GM18526 (cell line): Measurements from ENCODE around the gene ZNF658.
"Not testable (repeated sequence)": the region's sequence is repeated elsewhere in the genome, so short reads cannot be mapped to it uniquely, and the experiment has no call there.

Source experiments
- POLR2A ChIP-seq: IDR thresholded peaks from 3 replicates; pipeline ENCODE4 v1.6.1; 2011; ENCODE audit not compliant: insufficient read length; ENCODE audit errors: extremely low read depth

The ZNF658 gene

DNA sequence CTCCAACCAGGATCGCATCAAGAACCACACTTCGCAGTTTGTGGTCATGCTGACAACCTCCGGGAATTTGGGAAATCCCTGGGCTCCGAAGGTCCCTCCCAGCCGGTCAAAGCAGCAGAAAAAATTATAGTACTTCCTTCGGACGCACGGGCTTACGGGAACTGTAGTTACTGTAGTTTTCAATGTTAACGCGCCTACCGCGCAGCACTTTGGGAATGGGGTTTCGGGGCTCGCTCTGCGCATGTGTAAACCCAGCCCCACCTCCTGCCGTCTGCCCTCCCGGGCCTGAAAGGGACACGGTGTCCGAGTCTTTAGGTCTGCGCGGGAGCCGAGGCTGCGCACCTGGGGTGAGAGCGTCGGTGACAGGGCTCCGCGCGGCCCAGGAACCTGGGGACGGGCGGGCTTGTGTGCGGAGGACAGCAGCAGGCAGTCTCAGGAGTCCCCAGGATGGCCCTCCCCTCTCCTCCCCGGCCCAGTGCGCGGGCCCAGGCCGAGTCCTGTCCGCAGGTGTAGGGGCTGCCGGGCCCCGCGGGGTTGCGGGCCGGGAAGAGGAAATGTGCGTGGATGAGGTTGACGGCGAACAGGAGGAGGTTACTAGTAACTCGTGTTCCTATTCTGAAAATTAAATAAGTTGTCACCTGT is at the start of gene ZNF658:
TSS of gene ZNF658 (plus strand) at position 236 of the 642 bp plus-strand sequence. CDS start 2,837 bp downstream, outside the sequence.
- not testable (repeated sequence) for TF ChIP-seq POLR2A
